GM18907 (cell line): ENCODE results near the gene PIGN.

Experiments
- ATAC-seq: cut with Tn5 transposase; IDR thresholded peaks from one replicate; pipeline ENCODE4 v1.9.1; 2021; ENCODE audit warnings: mild to moderate bottlenecking, moderate library complexity; ENCODE audit not compliant: unreplicated experiment

PIGN gene

GRCh38 chr18:62018034-62018758 lies 168.7 kb downstream of the PIGN start:
- no peak for ATAC-seq

DNA sequence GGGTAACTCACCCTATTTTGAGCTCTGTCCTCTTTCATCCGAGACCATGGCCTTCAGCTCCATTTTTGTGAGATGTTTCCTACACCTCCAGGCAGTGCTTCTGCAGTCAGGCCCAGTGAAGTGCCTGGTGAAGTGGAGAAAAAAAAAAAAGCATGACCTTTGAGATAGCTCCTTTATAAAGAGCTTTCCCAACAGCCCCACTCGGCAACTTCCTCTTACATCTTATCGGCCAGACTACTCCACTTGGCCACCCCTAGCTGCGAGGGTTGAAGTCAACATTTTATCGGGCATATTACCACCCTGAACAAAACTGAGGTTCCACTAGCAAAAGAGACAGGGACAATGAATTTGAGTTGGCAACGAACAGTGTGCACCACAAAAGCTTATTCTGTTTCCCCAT lies 169.2 kb downstream of the PIGN start:
- ATAC-seq = no peak

DNA sequence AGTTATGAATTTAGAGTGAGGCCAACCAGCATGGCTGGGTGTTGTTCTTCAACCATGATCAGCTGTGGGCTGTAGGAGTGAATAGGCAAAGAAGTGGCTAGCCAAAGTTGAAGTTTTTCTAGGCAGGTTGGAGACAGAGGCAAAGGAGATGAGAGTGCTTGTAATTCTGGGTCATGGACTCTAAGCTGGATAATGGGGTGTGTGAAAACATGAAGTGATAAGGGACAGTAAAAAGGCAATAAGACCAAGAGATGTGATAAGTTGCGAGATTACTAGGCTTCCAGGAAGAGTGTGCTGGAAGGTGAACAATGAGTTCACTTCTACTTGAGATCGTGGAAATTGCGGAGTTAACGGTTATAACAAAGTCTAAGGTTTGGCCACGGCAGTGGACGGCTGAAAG lies 175.4 kb downstream of the PIGN start:
- ATAC-seq = no peak

DNA sequence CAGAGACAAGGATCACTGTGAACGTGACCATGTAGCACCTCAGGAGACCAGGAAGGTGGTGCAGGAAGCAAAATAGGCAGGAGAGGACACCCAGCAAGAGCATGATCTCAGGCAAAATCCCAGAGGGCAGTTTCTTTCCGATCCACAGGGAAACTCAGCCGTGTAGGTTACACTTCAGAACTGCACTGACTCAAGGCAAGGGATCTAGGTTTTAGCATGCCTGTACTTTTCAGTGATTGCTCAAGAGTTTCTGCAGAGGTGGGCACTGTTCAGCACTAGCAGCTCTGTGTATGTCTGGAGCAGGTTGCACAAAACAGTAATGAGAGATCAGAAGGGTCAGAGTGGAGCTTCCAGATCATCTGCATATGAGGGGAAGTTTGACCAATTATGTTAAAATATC lies 177.3 kb downstream of the PIGN start:
- ATAC-seq = no peak

- ATAC-seq = no peak
Measured at GRCh38 chr18:62001396-62001795, 185.5 kb downstream of the PIGN start.

DNA sequence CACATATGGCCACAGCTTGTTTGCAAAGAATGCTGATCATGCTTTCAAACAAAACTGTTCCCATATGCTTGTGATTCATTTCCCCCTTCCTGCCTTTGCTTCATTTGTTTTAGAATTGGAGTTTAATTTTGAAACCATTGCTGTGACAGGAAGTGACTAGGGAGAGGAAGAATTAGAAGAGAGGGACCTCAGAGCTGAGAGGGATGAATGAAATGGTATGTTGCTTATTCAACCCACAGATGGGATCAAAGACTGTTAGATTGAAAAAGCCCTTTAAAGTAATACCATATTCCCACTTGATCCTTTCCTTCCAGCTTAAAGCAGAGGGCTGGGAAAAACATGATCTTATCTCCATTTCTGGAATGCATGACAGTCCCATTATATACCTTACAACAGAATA lies 187.9 kb downstream of the PIGN start:
- no peak for ATAC-seq

DNA sequence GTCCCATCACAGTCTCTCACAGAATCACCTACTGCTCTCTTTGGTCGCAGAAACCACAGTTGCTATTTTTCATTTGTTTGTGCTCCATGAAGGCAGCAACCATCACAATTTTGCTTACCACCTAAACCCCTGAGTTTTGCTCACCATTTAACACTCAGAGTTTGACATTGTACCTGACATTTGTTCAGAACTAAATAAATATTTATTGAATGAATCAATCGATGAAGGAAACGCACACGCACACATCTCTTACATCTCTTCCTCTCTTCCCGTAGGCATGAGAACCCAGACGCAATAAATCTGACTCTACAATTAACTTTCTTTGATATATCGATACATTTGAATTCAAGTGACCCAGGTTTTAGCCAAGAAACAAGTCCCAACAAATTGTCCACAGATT lies 188.5 kb downstream of the PIGN start:
- no peak for ATAC-seq

GRCh38 chr18:61995618-61996017 lies 191.2 kb downstream of the PIGN start:
- ATAC-seq = no peak

GRCh38 chr18:61993831-61994230 lies 193.0 kb downstream of the PIGN start:
- no peak for ATAC-seq

DNA sequence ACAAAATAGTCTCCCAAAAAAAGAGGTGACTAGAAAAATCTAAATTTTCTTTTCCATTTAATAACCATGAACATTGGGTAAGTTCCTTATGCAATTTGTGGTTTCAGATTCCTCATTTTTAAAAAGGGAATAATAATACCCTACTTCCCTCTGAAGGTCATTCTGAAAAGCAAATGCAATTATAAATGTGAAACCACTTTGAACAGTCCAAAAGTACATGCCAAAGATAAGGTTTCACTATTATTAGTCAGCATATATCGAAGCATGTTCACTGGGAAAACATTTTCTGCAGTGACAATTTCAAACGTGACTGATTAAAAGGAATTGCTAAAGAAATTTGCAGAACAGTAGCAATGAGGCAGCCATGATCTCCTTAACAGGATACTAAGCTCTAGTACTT lies 193.9 kb downstream of the PIGN start:
- no peak for ATAC-seq

- ATAC-seq = no peak
Measured at GRCh38 chr18:61992285-61992684, 194.6 kb downstream of the PIGN start.

GRCh38 chr18:61991836-61992235 lies 195.0 kb downstream of the PIGN start:
- no peak for ATAC-seq

DNA sequence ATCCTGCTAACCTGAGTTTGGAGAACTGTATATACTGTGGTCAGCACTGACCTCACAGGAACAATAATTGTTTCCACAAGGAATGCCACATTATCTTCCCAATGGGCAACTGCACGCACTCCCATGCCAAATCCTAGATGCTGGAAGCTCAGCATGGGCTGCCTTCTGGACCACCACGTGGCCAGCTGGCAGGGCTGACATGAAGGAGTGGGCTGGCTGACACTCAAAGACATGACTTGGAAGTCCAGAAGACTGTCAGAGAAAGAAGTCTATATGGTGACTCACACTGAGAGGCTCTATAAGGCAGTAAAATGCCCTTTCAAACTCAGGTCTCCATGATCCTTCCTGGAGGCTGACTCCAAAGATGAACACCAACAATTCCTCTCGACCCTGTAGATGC lies 195.7 kb downstream of the PIGN start:
- no peak for ATAC-seq
